H1 (cell line): ENCODE results near the gene DLK2. TPM values are rescaled to one million over a fixed set of nuclear protein-coding genes. Genes with fewer than 3 reads are reported as not detected.

Experiments used
- CTCF ChIA-PET: fragments of 300-600 bp; sonication (Branson Sonifier 250); formaldehyde crosslinking; loops from one replicate; lab custom pipeline; 2021; ENCODE audit not compliant: partially characterized antibody; lab: Charles Lee
- POLR2A ChIA-PET: fragments of 300-600 bp; sonication (Branson Sonifier 250); formaldehyde crosslinking; loops from one replicate; lab custom pipeline; 2021; ENCODE audit warnings: inconsistent platforms; ENCODE audit not compliant: partially characterized antibody; lab: Charles Lee
- DNase-seq, 2 experiments: peaks; one replicate each; pipeline versions ENCODE4 v3.0.0 to v3.0.0-alpha.2; 2010 to 2022; ENCODE audit warnings: low spot score in 2 of 2, low read depth in 1 of 2, mixed read lengths in 1 of 2
- FAIRE-seq: peaks from 2 replicates; lab custom pipeline; 2011; peaks lifted over from hg19 to GRCh38; lab: Jason Lieb, UNC
- H2AFZ ChIP-seq: 2 replicates; pipeline ENCODE4 v1.8.1; 2012; ENCODE audit warnings: low read length, inconsistent platforms
- H2AK5ac ChIP-seq: 2 replicates; pipeline ENCODE4 v1.6.1; 2013; ENCODE audit warnings: low read depth, low read length
- H2BK120ac ChIP-seq: replicated peaks from 2 replicates; pipeline ENCODE3; 2013; ENCODE audit warnings: low read depth, low read length, inconsistent platforms
- H2BK12ac ChIP-seq: 2 replicates; pipeline ENCODE4 v1.6.1; 2013; ENCODE audit warnings: low read depth, low read length
- H2BK15ac ChIP-seq: 2 replicates; pipeline ENCODE4 v1.6.1; 2013; ENCODE audit warnings: low read length
- H2BK20ac ChIP-seq: 2 replicates; pipeline ENCODE4 v1.6.1; 2013; ENCODE audit warnings: low read length
- H2BK5ac ChIP-seq: 2 replicates; pipeline ENCODE4 v1.6.1; 2013; ENCODE audit warnings: low read depth, low read length
- H3K14ac ChIP-seq: 2 replicates; pipeline ENCODE4 v1.6.1; 2013; ENCODE audit warnings: inconsistent platforms; ENCODE audit not compliant: insufficient read length
- H3K18ac ChIP-seq: 2 replicates; pipeline ENCODE4 v1.6.1; 2013; ENCODE audit warnings: low read length; ENCODE audit errors: extremely low read depth
- H3K23ac ChIP-seq: 2 replicates; pipeline ENCODE4 v1.6.1; 2013; ENCODE audit warnings: inconsistent platforms; ENCODE audit not compliant: insufficient read length
- H3K23me2 ChIP-seq: 2 replicates; pipeline ENCODE4 v1.6.1; 2013; ENCODE audit warnings: low read depth, low read length
- H3K27ac ChIP-seq: 2 replicates; pipeline ENCODE4 v1.6.1; 2011; ENCODE audit warnings: low read depth, low read length, inconsistent platforms
- H3K27me3 ChIP-seq, 4 experiments: replicated peaks in 1 of 4; 1 replicate in 1 of 4; 2 replicates in 3 of 4; pipeline versions ENCODE4 v1.6.1 to v1.8.1; 2011 to 2013; ENCODE audit warnings: low read length in 3 of 4, mild to moderate bottlenecking in 3 of 4, inconsistent platforms in 2 of 4, mixed read lengths in 2 of 4, moderate library complexity in 1 of 4; ENCODE audit not compliant: control insufficient read depth in 3 of 4, insufficient read depth in 3 of 4; ENCODE audit errors: extremely low read depth in 1 of 4
- H3K36me3 ChIP-seq, 4 experiments: 2 replicates each; pipeline versions ENCODE4 v1.6.1 to v1.8.1; 2011 to 2013; ENCODE audit warnings: mild to moderate bottlenecking in 4 of 4, low read length in 3 of 4, moderate library complexity in 2 of 4, control low read depth in 1 of 4, inconsistent platforms in 1 of 4; ENCODE audit not compliant: insufficient read depth in 4 of 4, control insufficient read depth in 2 of 4
- H3K4ac ChIP-seq: replicated peaks from 2 replicates; pipeline ENCODE3; 2013; ENCODE audit warnings: low read length, low read depth, mixed read lengths, inconsistent platforms; ENCODE audit not compliant: insufficient read length
- H3K4me1 ChIP-seq, 4 experiments: replicated peaks in 1 of 4; 1 replicate in 1 of 4; 2 replicates in 3 of 4; pipeline versions ENCODE4 v1.6.1 to v1.8.1; 2011 to 2013; ENCODE audit warnings: low read length in 3 of 4, inconsistent platforms in 2 of 4, mixed read lengths in 1 of 4; ENCODE audit not compliant: insufficient read depth in 4 of 4, control insufficient read depth in 3 of 4
- H3K4me2 ChIP-seq, 2 experiments: 2 replicates each; pipeline versions ENCODE4 v1.6.1 to v1.8.1; 2011 to 2013; ENCODE audit warnings: low read depth in 2 of 2, low read length in 2 of 2, control low read depth in 1 of 2, inconsistent platforms in 1 of 2, mild to moderate bottlenecking in 1 of 2; ENCODE audit not compliant: insufficient read depth in 1 of 2
- H3K4me3 ChIP-seq, 4 experiments: fragments of 200-600, 300-600 bp in 1 of 4; sonication (generic), shearing (Covaris generic), sonication (Bioruptor Twin) in 1 of 4; 2 replicates each; pipeline versions ENCODE4 v1.5.1 to v1.8.1; 2011 to 2016; ENCODE audit warnings: low read length in 4 of 4, low read depth in 3 of 4, control low read depth in 2 of 4, inconsistent platforms in 2 of 4, mild to moderate bottlenecking in 2 of 4, mixed read lengths in 1 of 4, moderate library complexity in 1 of 4; ENCODE audit not compliant: insufficient read depth in 2 of 4; ENCODE audit errors: extremely low read depth in 1 of 4
- H3K56ac ChIP-seq: replicated peaks from 2 replicates; pipeline ENCODE3; 2013; ENCODE audit warnings: low read depth, mild to moderate bottlenecking, mixed read lengths, low read length, inconsistent platforms; ENCODE audit not compliant: insufficient read length
- H3K79me1 ChIP-seq: 2 replicates; pipeline ENCODE4 v1.6.1; 2013; ENCODE audit warnings: low read depth, low read length, control low read depth
- H3K79me2 ChIP-seq, 2 experiments: 2 replicates each; pipeline versions ENCODE4 v1.6.1 to v1.8.1; 2012 to 2013; ENCODE audit warnings: low read length in 2 of 2, mild to moderate bottlenecking in 2 of 2, inconsistent platforms in 1 of 2; ENCODE audit not compliant: insufficient read depth in 2 of 2, control insufficient read depth in 1 of 2
- H3K9ac ChIP-seq, 4 experiments: replicated peaks in 1 of 4; 1 replicate in 1 of 4; 2 replicates in 3 of 4; pipeline versions ENCODE4 v1.6.1 to v1.8.1; 2011 to 2013; ENCODE audit warnings: low read depth in 3 of 4, low read length in 3 of 4, control low read depth in 2 of 4, mild to moderate bottlenecking in 2 of 4, moderate library complexity in 2 of 4, inconsistent platforms in 1 of 4; ENCODE audit errors: extremely low read depth in 1 of 4
- H3K9me3 ChIP-seq, 2 experiments: 2 replicates each; pipeline versions ENCODE4 v1.6.1 to v1.8.1; 2012 to 2013; ENCODE audit warnings: mild to moderate bottlenecking in 2 of 2, moderate library complexity in 2 of 2, control low read depth in 1 of 2, inconsistent platforms in 1 of 2, low read depth in 1 of 2, low read length in 1 of 2, mixed read lengths in 1 of 2; ENCODE audit not compliant: insufficient read depth in 2 of 2
- H4K20me1 ChIP-seq, 2 experiments: replicated peaks in 1 of 2; 2 replicates each; pipeline versions ENCODE3 to v1.8.1; 2011 to 2013; ENCODE audit warnings: inconsistent platforms in 2 of 2, low read length in 2 of 2, mild to moderate bottlenecking in 1 of 2; ENCODE audit not compliant: insufficient read depth in 2 of 2, control insufficient read depth in 1 of 2
- H4K5ac ChIP-seq: 2 replicates; pipeline ENCODE4 v1.6.1; 2013; ENCODE audit warnings: low read length, low read depth, mixed read lengths, inconsistent platforms; ENCODE audit not compliant: insufficient read length
- H4K8ac ChIP-seq: 2 replicates; pipeline ENCODE4 v1.8.0; 2013; ENCODE audit warnings: mild to moderate bottlenecking, moderate library complexity, low read length, inconsistent platforms; ENCODE audit not compliant: insufficient read depth; ENCODE audit errors: extremely low read depth
- H4K91ac ChIP-seq: replicated peaks from 2 replicates; pipeline ENCODE3; 2013; ENCODE audit warnings: low read length, mixed read lengths, inconsistent platforms; ENCODE audit not compliant: insufficient read length
- ASH2L ChIP-seq: fragments of 200-600, 300-600 bp; sonication (generic); IDR thresholded peaks from one replicate; pipeline ENCODE4 v1.7.1; 2017; ENCODE audit warnings: low read length
- RBBP5 ChIP-seq: IDR thresholded peaks from 2 replicates; pipeline ENCODE4 v1.7.1; 2012; ENCODE audit warnings: low read depth, mild to moderate bottlenecking, inconsistent platforms, low read length, moderate library complexity, borderline replicate concordance
- SAP30 ChIP-seq: fragments of 300-600 bp; sonication (generic); IDR thresholded peaks from 2 replicates; pipeline ENCODE4 v1.7.1; 2012; ENCODE audit warnings: low read length, moderate library complexity, mild to moderate bottlenecking, inconsistent platforms; ENCODE audit not compliant: insufficient read depth, insufficient replicate concordance
- WGBS, 2 experiments: shearing (Covaris generic) in 1 of 2; methylation state at CpG; one replicate each; pipeline versions ENCODE4 v1.1.6 to v1.1.7; 2013 to 2015; ENCODE audit warnings: low lambda C conversion rate in 2 of 2, mixed read lengths in 2 of 2, inconsistent platforms in 1 of 2, low coverage in 1 of 2, missing lambda C conversion rate in 1 of 2; ENCODE audit not compliant: insufficient replicate concordance in 2 of 2, insufficient coverage in 1 of 2, insufficient read length in 1 of 2; ENCODE audit errors: extremely low coverage in 1 of 2, missing lambda C conversion rate in 1 of 2; 5-methylcytosine and 5-hydroxymethylcytosine counted together
- polyA plus RNA-seq, 7 experiments: library from polyadenylated mRNA; depleted of rRNA in 3 of 7; stranded (reverse) in 5 of 7; unstranded in 2 of 7; fragments of >200 nt in 5 of 7; fragments of 200-250 nt in 2 of 7; gene quantifications; 1 replicate in 5 of 7; 2 replicates in 1 of 7; 4 replicates in 1 of 7; pipeline versions ENCODE4 v1.2.1 to v1.2.3, GENCODE V29; 2011 to 2013; ENCODE audit warnings: missing spikeins in 2 of 7, mixed read lengths in 2 of 7
- total RNA-seq: library from RNA; stranded (reverse); fragmentation: NEBNext Ultra II Directional; extraction: Animal tissue kit (Norgen Biotek cat#: 25700); gene quantifications from 2 replicates; pipeline ENCODE4 v1.2.1, GENCODE V29; 2021

Gene DLK2
- total and polyA plus RNA-seq, 2 of the 8 experiments (the other 6 are each of a cell fraction or from before 2014, with no cell fraction given), result 0.37 to 0.80 TPM

GRCh38 chr6:43444036-43444435, 11.3 kb downstream of the DLK2 start:
- POLR2A ChIA-PET, result interaction anchor here (1.0 to 2.2 kb wide), 5 partner anchors 8 to 63 kb away, joined by 3 to 11 read pairs (median 3); no protein-coding TSS in a partner anchor
- no peak overlapping the region for H2BK15ac ChIP-seq
- no peak overlapping the region for H4K8ac ChIP-seq
- no peak overlapping the region for H3K14ac ChIP-seq
- no peaks in the 10 kb centered on the region for H3K79me2 ChIP-seq
- WGBS, 2 experiments, result 91% methylated on average over 10 of the region's 10 CpGs; no CpG with 5 or more reads in 1 of the 2 experiments
- H3K4ac ChIP-seq, result no peak overlapping the region
- H3K23ac ChIP-seq, result no peak overlapping the region
- H3K9me3 ChIP-seq, result no peaks in the 10 kb centered on the region
- TF ChIP-seq ASH2L (no peak), SAP30 (no peak), RBBP5 (no peak)
- TF ChIP-seq, all 59 proteins: peak for 0
- Histone ChIP-seq H4K5ac (no peak overlapping the region), H2BK120ac (no peak overlapping the region), H3K9ac (no peak overlapping the region), H2AFZ (no peak overlapping the region), H2BK12ac (no peak overlapping the region), H2BK20ac (no peak overlapping the region), H3K56ac (no peak overlapping the region), H4K91ac (no peak overlapping the region), H3K4me3 (no peak overlapping the region), H3K27ac (no peak overlapping the region), H3K4me1 (no peaks in the 10 kb centered on the region), H3K27me3 (no peaks in the 10 kb centered on the region), H3K23me2 (no peaks in the 10 kb centered on the region), H3K4me2 (no peak overlapping the region), H4K20me1 (peaks cover 0 to 5% of the 10 kb centered on the region in 2 experiments), H3K18ac (no peak overlapping the region), H2BK5ac (no peak overlapping the region), H3K36me3 (peaks cover 0 to 22% (median 9%) of the 10 kb centered on the region in 4 experiments; a peak in 5 of 8 replicates), H3K79me1 (no peaks in the 10 kb centered on the region), H2AK5ac (no peak overlapping the region)
- DNase-seq, result no peak
- CTCF ChIA-PET, result interaction anchor here (0.8 to 3.5 kb wide), 10 partner anchors 10 to 66 kb away, joined by 3 to 16 read pairs (median 4); partner anchors contain the start of gene LRRC73
- no peak for FAIRE-seq
